Uterus (tissue), 2 donors: ENCODE measurements around the gene ANXA7.

Experiments used
- CTCF ChIP-seq, 4 experiments: fragments of 200-600 bp in 2 of 4; fragments of 450-650 bp in 2 of 4; sonication (generic) in 2 of 4; IDR thresholded peaks; one replicate each; pipeline ENCODE4 v1.5.1; 2016 to 2019; ENCODE audit warnings: antibody characterized with exemption in 4 of 4, mild to moderate bottlenecking in 2 of 4, moderate library complexity in 1 of 4
- POLR2A ChIP-seq, 2 donors: fragments of 450-650 bp; IDR thresholded peaks; one replicate each; pipeline ENCODE4 v1.6.1; 2016; ENCODE audit warnings: antibody characterized with exemption in 2 of 2, mild to moderate bottlenecking in 1 of 2, moderate library complexity in 1 of 2

- TF ChIP-seq CTCF (IDR thresholded peaks at IDR 0.05) (no peak), POLR2A (IDR thresholded peaks at IDR 0.05) (no peak)
Measured at GRCh38 chr10:73460897-73461296, 47.0 kb upstream of the ANXA7 start.
